Suprapubic skin (tissue), 3 donors: Measurements from ENCODE around the gene SLC35E1.

Source experiments
- CTCF ChIP-seq, 2 donors: fragments of 200-600 bp in 1 of 2; fragments of 450-650 bp in 1 of 2; sonication (generic) in 1 of 2; IDR thresholded peaks; one replicate each; pipeline ENCODE4 v1.5.1; 2016 to 2019; ENCODE audit warnings: antibody characterized with exemption in 2 of 2, mild to moderate bottlenecking in 1 of 2, moderate library complexity in 1 of 2
- EP300 ChIP-seq: sonication (generic); formaldehyde crosslinking; IDR thresholded peaks from one replicate; pipeline ENCODE4 v1.6.1; 2017; ENCODE audit warnings: antibody characterized with exemption
- POLR2A ChIP-seq, 2 donors: fragments of 450-650 bp; IDR thresholded peaks; one replicate each; pipeline ENCODE4 v1.6.1; 2017; ENCODE audit warnings: antibody characterized with exemption in 2 of 2, mild to moderate bottlenecking in 2 of 2, moderate library complexity in 2 of 2

GRCh38 chr19:16542045-16542909, 29.9 kb downstream of the SLC35E1 start, which contains the start of gene CHERP:
- TF ChIP-seq CTCF (IDR thresholded peaks at IDR 0.05) (no peak), EP300 (no peak), POLR2A (IDR thresholded peaks at IDR 0.05) (peak in 1 of 2 donors; percentile 83)
